AG04450 (cell line): ENCODE results near the gene CYTL1. TPM values are rescaled to one million over a fixed set of nuclear protein-coding genes. Genes with fewer than 3 reads are reported as not detected.
"Not testable (repeated sequence)": the region's sequence is repeated elsewhere in the genome, so short reads cannot be mapped to it uniquely, and the experiment has no call there.

Experiments
- CTCF ChIA-PET: fragments of 300-600, 350-600 bp; formaldehyde crosslinking; extraction: SDS; loops from one replicate; lab custom pipeline; 2022; ENCODE audit warnings: antibody characterized with exemption, inconsistent platforms; lab: Charles Lee
- POLR2A ChIA-PET: fragments of 350-600 bp; formaldehyde crosslinking; extraction: SDS; loops from one replicate; lab custom pipeline; 2021; ENCODE audit warnings: antibody characterized with exemption, inconsistent platforms; lab: Yijun Ruan, JAX
- DNase-seq: peaks from one replicate; pipeline ENCODE4 v3.0.0-alpha.2; 2011; ENCODE audit warnings: low read depth, low spot score
- H3K27ac ChIP-seq: one replicate; pipeline ENCODE4 v1.5.1; 2012; ENCODE audit warnings: low read depth, low read length, control low read depth
- H3K27me3 ChIP-seq: one replicate; pipeline ENCODE4 v1.6.0; 2012; ENCODE audit warnings: low read length; ENCODE audit not compliant: control insufficient read depth, insufficient read depth
- H3K4me3 ChIP-seq: 2 replicates; pipeline ENCODE4 v1.5.1; 2011; ENCODE audit warnings: mild to moderate bottlenecking, low read depth, low read length, control low read depth
- H3K9me3 ChIP-seq: 2 replicates; pipeline ENCODE4 v1.5.1; 2012; ENCODE audit warnings: low read length; ENCODE audit not compliant: control insufficient read depth, insufficient read depth
- polyA minus RNA-seq: library from RNA; depleted of rRNA, polyadenylated mRNA; stranded (reverse); fragments of >200 nt; gene quantifications from 2 replicates; pipeline ENCODE4 v1.2.3, GENCODE V29; 2011; rRNA and poly(A)+ RNA removed
- polyA plus RNA-seq: library from polyadenylated mRNA; depleted of rRNA; stranded (reverse); fragments of >200 nt; gene quantifications from 2 replicates; pipeline ENCODE4 v1.2.3, GENCODE V29; 2011; rRNA removed
- TF ChIP-seq, protein P1 (sequence below): IDR thresholded peaks from 2 replicates; pipeline ENCODE4 v1.5.1; 2011; ENCODE audit warnings: low read depth, low read length, control low read depth, inconsistent platforms

Gene CYTL1, protein sequence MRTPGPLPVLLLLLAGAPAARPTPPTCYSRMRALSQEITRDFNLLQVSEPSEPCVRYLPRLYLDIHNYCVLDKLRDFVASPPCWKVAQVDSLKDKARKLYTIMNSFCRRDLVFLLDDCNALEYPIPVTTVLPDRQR
- polyA plus RNA-seq (26.3 and 30.0 TPM in 2 replicates), polyA minus RNA-seq (3.5 and 4.2 TPM in 2 replicates)

DNA sequence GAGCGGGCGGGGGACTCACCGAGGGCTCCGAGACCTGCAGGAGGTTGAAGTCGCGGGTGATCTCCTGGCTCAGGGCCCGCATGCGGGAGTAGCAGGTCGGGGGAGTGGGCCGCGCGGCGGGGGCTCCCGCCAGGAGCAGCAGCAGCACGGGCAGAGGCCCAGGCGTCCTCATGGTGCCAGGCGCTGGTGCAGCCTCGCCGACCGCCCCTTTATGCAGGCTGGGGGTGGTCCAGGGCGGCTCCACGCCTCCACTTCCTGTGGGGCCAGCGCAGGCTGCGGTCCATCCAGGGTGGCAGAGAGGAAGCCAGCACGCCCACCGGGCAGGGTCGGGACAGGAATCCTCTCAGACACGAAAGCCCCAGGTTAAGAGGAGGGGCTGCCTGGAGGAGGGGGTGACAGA, at the start of gene CYTL1:
Gene CYTL1 (minus strand): TSS at position 185 of the 400 bp plus-strand sequence. CDS start 13 bp downstream, at position 172.
- Histone ChIP-seq H3K4me3 (peak within 1 kb of the TSS; percentile 49), H3K27me3 (peaks cover 21% of the 10 kb centered on the region), H3K27ac (no peak within 1 kb of the TSS), H3K9me3 (peaks cover 4% of the 10 kb centered on the region)
- POLR2A ChIA-PET: no interaction called here
- TF ChIP-seq, protein P1, sequence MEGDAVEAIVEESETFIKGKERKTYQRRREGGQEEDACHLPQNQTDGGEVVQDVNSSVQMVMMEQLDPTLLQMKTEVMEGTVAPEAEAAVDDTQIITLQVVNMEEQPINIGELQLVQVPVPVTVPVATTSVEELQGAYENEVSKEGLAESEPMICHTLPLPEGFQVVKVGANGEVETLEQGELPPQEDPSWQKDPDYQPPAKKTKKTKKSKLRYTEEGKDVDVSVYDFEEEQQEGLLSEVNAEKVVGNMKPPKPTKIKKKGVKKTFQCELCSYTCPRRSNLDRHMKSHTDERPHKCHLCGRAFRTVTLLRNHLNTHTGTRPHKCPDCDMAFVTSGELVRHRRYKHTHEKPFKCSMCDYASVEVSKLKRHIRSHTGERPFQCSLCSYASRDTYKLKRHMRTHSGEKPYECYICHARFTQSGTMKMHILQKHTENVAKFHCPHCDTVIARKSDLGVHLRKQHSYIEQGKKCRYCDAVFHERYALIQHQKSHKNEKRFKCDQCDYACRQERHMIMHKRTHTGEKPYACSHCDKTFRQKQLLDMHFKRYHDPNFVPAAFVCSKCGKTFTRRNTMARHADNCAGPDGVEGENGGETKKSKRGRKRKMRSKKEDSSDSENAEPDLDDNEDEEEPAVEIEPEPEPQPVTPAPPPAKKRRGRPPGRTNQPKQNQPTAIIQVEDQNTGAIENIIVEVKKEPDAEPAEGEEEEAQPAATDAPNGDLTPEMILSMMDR: no peak
- no peak for DNase-seq
- CTCF ChIA-PET: no interaction called here

DNA sequence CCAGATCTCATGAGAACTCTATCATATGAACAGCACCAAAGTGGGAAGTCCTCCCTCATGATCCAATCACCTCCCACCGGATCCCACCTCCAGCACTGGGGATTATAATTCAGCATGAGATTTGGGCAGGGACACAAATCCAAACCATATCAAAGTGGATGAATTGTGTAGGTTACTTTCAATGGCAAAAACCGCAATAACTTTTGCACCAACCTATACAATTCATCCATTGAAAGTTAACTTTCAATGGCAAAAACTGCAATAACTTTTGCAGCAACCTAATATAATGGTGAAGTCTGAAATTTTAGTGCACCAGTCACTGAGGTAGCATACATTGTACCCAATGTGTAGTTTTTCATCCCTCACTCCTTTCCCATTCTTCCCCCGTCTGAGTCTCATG, 48.6 kb upstream of the CYTL1 start:
- Histone ChIP-seq H3K4me3 (no peak overlapping the region), H3K27me3 (no peaks in the 10 kb centered on the region), H3K27ac (no peak overlapping the region), H3K9me3 (no peaks in the 10 kb centered on the region)
- POLR2A ChIA-PET: no interaction called here
- CTCF ChIA-PET: no interaction called here
- TF ChIP-seq, protein P1: no peak
- no peak for DNase-seq

DNA sequence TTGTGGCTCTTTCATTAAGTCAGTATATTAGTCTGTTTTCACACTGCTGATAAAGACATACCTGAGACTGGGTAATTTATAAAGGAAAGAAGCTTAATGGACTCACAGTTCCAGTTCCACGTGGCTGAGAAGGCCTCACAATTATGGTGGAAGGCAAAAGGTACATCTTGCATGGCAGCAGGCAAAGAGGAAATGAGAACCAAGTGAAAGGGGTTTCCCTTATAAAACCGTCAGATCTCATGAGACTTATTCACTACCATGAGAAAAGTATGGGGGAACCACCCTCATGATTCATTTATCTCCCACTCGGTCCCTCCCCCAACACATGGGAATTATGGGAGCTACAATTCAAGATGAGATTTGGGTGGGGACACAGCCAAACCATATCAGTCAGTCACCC, 47.7 kb upstream of the CYTL1 start:
- H3K27ac ChIP-seq, POLR2A ChIA-PET, H3K27me3 ChIP-seq, CTCF ChIA-PET, DNase-seq, H3K4me3 ChIP-seq, H3K9me3 ChIP-seq: not testable (repeated sequence)

DNA sequence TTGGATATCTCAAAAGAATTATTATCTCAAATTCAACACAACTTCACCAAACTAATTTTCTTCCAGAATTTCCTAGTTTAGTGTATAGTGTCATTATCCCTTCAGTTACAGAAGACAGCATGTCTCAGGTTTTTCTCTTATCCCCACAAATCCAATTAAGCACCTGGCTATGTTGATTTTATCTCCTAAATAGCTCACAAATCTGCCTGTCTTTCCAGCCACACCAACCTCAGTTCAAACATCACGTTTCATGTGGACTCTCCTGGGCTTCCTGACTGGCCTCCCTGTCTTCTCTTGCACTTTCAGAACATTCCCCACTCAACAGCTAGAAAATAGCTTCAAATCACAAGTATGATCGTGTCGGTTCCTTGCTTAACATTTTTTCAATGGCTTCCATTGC, 46.8 kb upstream of the CYTL1 start:
- ChIA-PET POLR2A (no interaction called here), CTCF (interaction anchor here (1.0 kb wide), 1 partner anchor 15 kb away, joined by 4 read pairs; the partner anchor contains the start of gene STK32B)
- no peak overlapping the region for H3K27ac ChIP-seq
- TF ChIP-seq, protein P1: no peak
- DNase-seq: no peak
- no peak overlapping the region for H3K4me3 ChIP-seq
- no peaks in the 10 kb centered on the region for H3K27me3 ChIP-seq
- no peaks in the 10 kb centered on the region for H3K9me3 ChIP-seq

DNA sequence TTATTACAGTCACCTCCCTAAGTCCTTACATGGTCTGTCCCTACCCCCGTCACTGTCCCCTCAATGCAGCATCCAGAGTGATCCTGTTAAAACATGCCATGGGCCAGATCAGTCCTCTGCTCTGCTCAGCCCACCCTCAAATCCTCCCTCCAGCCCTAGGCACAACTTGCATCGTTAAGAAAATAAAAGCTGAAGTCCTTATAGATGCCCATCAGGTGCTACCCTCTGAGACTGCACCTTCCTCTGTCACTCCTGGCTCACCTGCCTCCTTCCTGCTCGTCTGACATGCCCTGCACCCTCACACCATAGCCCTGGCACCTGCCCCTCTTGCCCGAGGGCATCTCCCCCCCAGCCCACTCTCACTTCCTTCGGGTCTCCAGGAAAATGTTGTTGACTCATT, 36.2 kb upstream of the CYTL1 start:
- H3K27me3 ChIP-seq: peaks cover 2% of the 10 kb centered on the region
- H3K9me3 ChIP-seq: no peaks in the 10 kb centered on the region; the same call in none of the 2 replicates
- TF ChIP-seq, protein P1: no peak
- ChIA-PET POLR2A (no interaction called here), CTCF (interaction anchor here (0.6 to 1.1 kb wide), 2 partner anchors 128 to 405 kb away, joined by 4 to 6 read pairs; no protein-coding TSS in a partner anchor)
- no peak for DNase-seq
- H3K4me3 ChIP-seq: no peak overlapping the region
- H3K27ac ChIP-seq: no peak overlapping the region
